ENCODE measurements around the gene CALHM6. TPM values are rescaled to one million over a fixed set of nuclear protein-coding genes. Genes with fewer than 3 reads are reported as not detected.

CALHM6 gene
- total and polyA plus RNA-seq, 9 of the 15 experiments (the other 6 are each of a cell fraction or from before 2014, with no cell fraction given): 0.24 TPM; not detected in 8

DNA sequence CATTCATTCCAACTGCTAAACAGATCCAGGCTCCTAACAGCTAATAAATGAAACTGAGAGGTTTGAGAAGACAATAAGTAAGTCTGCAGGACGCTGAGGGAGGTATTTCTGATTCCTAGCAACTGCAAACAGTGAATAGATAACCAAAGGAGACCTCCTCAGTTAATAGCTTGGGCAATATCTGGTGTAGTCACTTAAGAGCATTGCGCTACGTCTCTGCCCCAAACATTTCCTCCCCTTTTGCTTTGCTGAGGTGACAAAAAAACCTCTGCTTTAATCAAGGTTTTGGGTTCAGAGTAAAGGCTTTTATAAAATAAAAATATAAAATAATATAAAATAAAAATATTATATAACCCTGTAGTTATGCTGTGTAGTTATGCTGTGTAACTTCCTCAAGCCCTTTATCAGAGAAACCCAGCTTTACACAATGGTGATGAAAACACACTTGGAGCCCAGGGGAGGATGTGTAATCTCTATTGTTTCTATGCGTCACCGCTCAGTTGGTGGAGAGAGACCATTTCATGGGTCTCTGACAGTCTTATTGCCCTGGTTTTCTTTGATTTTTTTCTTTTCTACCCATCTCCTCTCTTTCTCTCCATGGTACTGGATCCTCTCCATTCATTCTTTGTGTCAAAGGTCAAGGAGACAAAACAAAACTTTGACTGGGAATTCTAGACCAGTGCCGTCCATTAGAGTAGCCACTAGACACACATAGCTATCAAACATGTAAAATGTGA is 31.3 kb downstream of the CALHM6 start (continued):
- TF ChIP-seq, protein P1, sequence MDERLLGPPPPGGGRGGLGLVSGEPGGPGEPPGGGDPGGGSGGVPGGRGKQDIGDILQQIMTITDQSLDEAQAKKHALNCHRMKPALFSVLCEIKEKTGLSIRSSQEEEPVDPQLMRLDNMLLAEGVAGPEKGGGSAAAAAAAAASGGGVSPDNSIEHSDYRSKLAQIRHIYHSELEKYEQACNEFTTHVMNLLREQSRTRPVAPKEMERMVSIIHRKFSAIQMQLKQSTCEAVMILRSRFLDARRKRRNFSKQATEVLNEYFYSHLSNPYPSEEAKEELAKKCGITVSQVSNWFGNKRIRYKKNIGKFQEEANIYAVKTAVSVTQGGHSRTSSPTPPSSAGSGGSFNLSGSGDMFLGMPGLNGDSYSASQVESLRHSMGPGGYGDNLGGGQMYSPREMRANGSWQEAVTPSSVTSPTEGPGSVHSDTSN (CRISPR knock-in tag; IDR thresholded peaks at IDR 0.05; ENCODE audit: low read depth): no peak
- TF ChIP-seq, protein P1 (tag; conservative IDR thresholded peaks at IDR 0.05; ENCODE audit: low read depth): peak; percentile 59
- TF ChIP-seq, protein P2, sequence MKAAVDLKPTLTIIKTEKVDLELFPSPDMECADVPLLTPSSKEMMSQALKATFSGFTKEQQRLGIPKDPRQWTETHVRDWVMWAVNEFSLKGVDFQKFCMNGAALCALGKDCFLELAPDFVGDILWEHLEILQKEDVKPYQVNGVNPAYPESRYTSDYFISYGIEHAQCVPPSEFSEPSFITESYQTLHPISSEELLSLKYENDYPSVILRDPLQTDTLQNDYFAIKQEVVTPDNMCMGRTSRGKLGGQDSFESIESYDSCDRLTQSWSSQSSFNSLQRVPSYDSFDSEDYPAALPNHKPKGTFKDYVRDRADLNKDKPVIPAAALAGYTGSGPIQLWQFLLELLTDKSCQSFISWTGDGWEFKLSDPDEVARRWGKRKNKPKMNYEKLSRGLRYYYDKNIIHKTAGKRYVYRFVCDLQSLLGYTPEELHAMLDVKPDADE (conservative IDR thresholded peaks at IDR 0.05; ENCODE audit: control insufficient read depth, low read depth, low read length): no peak
- TF ChIP-seq L3MBTL2 (IDR thresholded peaks at IDR 0.05): no peak
- TF ChIP-seq HDAC3 (IDR thresholded peaks at IDR 0.05; ENCODE audit: borderline replicate concordance, partially characterized antibody): peak; percentile 62
- no peak for TF ChIP-seq NR2F6 (CRISPR knock-in tag; IDR thresholded peaks at IDR 0.05)
- no peak for TF ChIP-seq GTF2E2 (tag; IDR thresholded peaks at IDR 0.05)
- TF ChIP-seq RAD21 (CRISPR knock-in tag; conservative IDR thresholded peaks at IDR 0.05 in 1 of 2, IDR thresholded peaks at IDR 0.05 in 1 of 2): no peak
- TF ChIP-seq MTA2 (IDR thresholded peaks at IDR 0.05; ENCODE audit: low read depth): peak; percentile 75
- peak; percentile 80 for TF ChIP-seq TCF3 (CRISPR knock-in tag; IDR thresholded peaks at IDR 0.05)
- TF ChIP-seq ZNF133 (CRISPR knock-in tag; IDR thresholded peaks at IDR 0.05): no peak
- no peak for TF ChIP-seq MTA3 (IDR thresholded peaks at IDR 0.05; ENCODE audit: borderline replicate concordance)
- TF ChIP-seq SP1 (CRISPR knock-in tag; IDR thresholded peaks at IDR 0.05): no peak
- no peak for TF ChIP-seq FOXK1 (CRISPR knock-in tag; IDR thresholded peaks at IDR 0.05; ENCODE audit: borderline replicate concordance)
- no peak for TF ChIP-seq RB1 (IDR thresholded peaks at IDR 0.05; ENCODE audit: low read depth)
- TF ChIP-seq, protein P3, sequence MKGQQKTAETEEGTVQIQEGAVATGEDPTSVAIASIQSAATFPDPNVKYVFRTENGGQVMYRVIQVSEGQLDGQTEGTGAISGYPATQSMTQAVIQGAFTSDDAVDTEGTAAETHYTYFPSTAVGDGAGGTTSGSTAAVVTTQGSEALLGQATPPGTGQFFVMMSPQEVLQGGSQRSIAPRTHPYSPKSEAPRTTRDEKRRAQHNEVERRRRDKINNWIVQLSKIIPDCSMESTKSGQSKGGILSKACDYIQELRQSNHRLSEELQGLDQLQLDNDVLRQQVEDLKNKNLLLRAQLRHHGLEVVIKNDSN (CRISPR knock-in tag; IDR thresholded peaks at IDR 0.05): no peak
- TF ChIP-seq NR4A1 (CRISPR knock-in tag; IDR thresholded peaks at IDR 0.05): no peak
- TF ChIP-seq NR4A1 (tag; IDR thresholded peaks at IDR 0.05): no peak
- no peak for TF ChIP-seq NONO (IDR thresholded peaks at IDR 0.05; ENCODE audit: low read depth in 2 of 2, low read length in 1 of 2)
- TF ChIP-seq, protein P4, sequence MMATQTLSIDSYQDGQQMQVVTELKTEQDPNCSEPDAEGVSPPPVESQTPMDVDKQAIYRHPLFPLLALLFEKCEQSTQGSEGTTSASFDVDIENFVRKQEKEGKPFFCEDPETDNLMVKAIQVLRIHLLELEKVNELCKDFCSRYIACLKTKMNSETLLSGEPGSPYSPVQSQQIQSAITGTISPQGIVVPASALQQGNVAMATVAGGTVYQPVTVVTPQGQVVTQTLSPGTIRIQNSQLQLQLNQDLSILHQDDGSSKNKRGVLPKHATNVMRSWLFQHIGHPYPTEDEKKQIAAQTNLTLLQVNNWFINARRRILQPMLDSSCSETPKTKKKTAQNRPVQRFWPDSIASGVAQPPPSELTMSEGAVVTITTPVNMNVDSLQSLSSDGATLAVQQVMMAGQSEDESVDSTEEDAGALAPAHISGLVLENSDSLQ (IDR thresholded peaks at IDR 0.05): no peak
- no peak for TF ChIP-seq ZKSCAN1 (IDR thresholded peaks at IDR 0.05; ENCODE audit: low read depth, low read length)
- no peak for TF ChIP-seq MTF1 (CRISPR knock-in tag; IDR thresholded peaks at IDR 0.05; ENCODE audit: borderline replicate concordance)
